ENCODE measurements around the gene PSPN. TPM values are rescaled to one million over a fixed set of nuclear protein-coding genes. Genes with fewer than 3 reads are reported as not detected.

PSPN gene
- 1.5 TPM for total RNA-seq

DNA sequence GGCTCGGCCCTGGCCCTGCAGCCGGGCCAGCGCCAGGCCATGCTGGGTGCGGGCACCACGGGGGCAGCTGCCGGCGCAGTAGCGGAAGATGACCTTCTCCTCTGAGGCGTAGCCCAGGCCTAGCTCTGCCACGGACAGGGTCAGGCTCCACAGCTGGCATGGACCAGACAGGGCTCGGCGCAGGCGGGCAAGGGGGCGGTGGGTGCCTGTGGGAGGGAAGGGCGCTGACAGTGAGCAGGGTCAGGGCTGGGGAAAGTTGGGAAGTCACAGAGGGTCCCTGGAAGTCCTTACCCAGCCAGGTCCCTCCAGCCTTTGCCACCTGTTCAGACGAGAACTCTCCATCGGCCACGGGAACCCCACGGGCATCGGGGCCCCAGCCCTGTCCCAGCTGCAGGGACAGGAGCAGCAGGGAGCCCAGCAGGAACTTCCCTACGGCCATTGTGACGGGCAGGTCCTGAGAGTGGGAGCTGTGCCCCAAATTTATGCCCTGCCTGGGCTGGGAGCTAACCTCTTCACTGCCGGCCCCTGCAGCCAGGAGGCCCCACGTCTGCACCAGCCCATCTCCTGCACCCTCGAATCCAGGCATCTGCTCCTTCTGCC, at the start of gene PSPN:
Gene PSPN (minus strand): TSS at position 523 of the 600 bp plus-strand sequence. CDS start 84 bp downstream, at position 439.
- DNase-seq, result no peak

DNA sequence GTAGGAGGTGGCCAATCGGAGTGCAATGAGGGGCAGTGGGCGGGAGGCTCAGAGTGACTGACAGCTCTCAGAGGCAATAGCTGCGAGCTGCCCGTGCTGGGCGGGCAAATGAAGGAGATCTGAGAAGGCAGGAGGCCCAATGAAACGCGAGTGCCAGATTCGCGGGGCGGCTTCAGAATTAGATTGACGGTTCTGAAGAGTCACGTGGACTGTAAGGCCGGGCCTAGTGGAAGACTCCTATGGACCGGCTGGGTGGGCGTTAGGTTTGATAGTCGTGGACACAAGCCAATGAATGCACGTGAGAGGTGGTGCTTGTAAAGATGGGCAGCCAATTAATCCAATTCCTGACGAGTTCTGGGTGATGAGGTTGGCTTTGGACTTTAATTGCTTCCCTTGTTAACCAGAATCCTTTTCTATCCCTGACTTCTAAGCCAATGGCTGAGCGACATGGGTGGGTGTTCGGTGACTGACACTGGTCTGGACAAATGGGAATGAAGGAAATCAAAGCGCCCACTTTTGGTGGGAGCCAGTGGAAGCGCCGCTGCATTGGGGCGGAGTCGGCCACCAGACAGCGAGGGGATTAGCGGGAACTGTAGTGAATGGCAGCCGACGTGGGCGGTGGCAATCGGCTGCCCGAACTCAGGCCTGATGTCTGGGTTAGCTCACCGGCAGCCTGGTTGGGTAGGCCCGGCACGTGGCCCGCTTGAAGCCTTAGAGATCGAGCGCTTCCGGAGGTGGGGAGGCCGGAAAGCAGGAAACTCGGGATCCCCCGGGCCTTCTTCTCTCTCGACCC, 49.4 kb upstream of the PSPN start:
- DNase-seq, result peak; percentile 100

GRCh38 chr19:6424195-6424938, 48.6 kb upstream of the PSPN start, which contains the start of gene KHSRP:
KHSRP (minus strand) TSS chr19:6424811; CDS start chr19:6424701, 110 bp downstream.
- peak; percentile 36 for DNase-seq

DNA sequence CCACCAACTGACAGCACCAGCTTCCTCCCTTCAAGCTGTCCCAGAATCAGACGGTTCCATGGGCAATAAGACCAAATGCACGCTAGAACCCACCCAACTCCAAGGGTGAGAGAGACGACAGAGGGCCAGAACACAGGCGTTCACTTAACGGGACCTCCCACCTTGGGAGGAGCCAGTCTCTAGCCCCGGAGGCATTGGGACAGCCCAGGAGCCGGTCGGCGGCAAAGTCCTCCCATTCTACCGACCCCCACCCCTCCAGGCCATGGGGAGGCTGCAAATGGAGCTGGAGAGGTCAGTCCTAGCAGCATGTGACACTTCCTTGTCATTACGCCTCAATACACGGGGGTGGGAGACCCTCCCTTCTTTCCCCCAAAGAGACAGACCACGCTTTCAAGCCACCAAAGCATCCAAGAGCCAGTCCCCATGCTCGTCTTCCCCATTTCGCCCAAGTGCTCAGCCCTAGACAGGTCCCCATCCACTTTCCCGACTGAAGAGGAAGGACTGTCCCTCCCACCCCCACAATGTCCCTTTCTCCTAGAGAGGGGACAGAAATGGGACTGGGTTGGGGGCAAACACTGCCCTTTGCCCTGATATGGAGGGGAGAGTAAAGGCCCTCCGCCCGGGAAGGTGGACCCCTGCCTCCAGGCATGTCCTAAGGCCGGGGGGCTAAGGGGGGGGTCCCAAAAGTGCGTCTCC, 47.9 kb upstream of the PSPN start:
- DNase-seq, result peak; percentile 63

DNA sequence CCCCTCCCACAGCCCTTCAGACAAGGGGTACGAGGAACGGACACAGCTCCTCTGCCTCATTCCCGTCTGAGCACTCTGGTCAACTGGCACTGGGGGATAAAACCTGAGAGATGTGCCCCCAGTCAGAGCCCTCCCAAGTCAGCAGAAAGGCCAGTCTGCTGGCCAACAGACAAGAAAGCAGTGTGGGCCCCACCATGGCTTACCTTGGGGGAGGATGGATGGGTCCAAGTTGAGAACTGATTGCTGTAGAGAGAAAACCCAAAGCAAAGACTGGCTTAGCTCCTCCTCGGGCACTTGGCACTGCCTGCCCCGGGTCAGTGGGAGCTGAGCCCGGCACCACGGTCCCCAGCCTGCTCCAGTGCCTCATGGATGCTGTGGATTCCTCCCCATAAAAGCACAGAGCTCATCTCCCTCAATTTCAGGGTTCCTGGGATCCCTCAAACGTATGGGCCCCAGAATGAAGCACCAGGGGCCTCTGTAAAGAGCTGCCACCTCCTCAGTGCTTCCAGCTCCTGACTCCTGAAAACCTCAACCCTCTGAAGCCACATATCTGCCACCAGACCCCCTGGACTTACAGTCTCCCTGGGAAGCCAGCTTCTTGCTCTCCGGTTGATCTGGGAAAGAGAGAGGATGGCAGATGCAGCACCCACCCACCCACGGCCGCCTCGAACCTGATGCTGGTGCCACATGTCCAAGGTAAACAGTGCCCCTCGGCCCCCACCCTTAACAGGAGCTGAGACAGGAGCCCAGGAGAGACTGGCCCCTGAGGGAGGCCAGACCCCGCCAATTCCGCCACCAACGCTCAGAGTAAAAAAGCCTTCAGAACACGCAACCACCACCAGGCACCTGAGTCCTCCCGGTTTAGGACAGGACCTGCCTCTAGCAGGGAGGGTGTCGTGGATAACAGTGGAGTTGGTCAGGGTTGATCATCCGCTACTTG, 45.6 kb upstream of the PSPN start:
- DNase-seq, result no peak

GRCh38 chr19:6418562-6418932, 42.8 kb upstream of the PSPN start:
- DNase-seq, result no peak

GRCh38 chr19:6417713-6418561, 42.2 kb upstream of the PSPN start:
- DNase-seq, result no peak

GRCh38 chr19:6416658-6417405, 41.1 kb upstream of the PSPN start:
- no peak for DNase-seq

- DNase-seq, result no peak
These were observed 40.0 kb upstream of the PSPN start for GRCh38 chr19:6415591-6416190.

DNA sequence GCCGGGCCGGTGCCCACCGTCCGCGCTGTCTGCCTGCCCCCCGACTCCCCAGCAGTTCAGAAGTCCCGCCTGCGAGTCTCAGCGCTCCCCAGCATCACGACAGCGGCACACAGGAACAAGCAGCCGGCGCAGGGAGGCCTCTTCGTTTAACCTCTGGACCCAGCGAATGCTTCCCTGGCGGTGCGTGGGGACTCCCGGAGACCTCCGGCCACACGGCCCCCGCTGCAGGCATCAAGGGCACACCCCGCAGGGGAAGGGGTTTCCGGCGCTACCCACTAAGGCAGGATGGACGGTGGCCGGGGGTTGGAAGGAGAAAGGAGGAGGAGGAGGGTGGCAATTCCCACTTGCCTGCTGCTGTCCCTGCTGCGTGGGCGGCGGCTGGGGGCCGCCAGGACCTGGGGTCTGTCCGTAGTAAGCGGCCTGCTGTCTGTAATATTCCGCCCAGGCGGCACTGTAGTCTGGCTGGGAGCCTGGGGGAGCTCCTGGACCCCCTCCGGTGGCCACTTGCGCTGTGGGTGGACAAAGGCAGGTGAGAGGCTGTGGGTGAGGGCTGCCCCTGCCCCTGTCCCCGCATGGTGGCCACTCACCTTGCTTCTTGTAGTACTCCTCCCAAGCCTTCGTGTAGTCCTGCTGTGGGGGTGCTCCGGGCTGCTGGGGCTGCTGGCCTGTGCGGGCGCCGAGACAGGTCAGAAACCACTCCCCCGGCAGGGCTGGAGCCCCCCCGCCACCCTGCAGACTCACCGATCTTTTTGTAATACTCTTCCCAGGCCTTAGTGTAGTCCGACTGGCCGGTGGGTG, 39.3 kb upstream of the PSPN start:
- DNase-seq, result no peak

DNA sequence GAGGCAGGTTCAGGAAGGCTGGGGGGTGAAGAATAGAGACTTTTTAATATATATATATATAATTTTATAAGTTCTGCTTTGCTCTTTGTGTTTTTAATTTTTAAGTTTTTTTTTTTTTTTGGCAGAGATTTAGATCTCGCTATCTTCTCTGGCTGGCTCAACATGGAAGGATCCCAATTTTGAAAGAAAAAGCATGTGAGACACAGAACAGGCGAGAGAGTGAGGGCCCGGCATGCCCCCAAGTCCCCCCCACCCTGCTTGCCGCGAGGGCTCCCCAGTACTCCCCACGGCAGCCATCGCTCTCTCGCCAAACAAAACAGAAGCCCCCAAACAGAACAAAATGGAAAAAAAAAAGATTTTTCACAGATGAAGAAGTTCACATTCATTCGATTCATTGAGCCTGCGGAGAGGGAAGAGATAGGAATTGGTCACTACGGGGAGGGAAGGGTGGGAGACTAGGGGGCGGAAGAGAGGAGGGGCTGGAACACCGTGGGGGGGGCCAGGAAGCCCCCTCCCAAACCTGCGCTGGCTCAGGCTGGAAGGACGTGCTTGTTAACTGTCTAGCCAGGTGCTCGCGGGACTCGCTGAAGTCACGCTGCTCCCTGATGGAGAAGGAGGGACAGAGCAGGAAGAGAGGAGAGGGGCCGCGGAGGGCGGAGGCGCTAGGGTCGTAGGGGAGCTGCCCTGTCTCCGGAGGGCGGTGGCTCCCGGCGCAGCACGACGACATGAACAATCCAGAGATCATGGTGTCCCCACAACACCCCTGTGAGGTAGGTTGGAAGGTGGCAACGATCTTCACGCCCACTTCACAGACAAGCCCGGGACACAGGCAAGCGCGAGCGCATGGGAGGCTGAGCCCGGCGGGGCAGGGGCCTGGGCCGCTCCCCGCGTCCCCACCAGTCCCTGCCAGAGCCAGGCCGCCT, 38.2 kb upstream of the PSPN start:
- DNase-seq, result peak; percentile 40

- DNase-seq, result peak; percentile 35
These were observed 37.6 kb upstream of the PSPN start for GRCh38 chr19:6413291-6413690.

- DNase-seq, result peak; percentile 51
These were observed 36.8 kb upstream of the PSPN start for GRCh38 chr19:6412447-6413091.

DNA sequence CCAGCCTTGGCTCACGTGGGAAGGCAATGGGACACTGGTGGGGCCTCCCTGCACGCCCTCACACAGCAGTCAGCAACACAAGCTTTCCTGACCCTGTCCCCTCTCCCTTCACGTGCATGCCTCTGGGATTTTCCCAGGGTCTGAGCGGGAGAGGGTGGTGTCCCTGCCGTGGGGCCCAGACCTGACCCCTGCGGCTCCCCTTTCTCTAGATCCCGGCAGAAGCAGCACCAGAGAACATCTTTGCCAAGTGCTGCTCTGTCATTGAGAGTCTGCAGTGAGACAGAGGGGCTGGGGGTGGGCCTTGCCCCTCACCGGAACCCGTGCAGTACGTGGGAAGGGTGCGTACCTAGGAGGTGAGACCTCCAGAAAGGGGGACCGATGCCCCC, 36.3 kb upstream of the PSPN start:
- DNase-seq, result no peak

DNA sequence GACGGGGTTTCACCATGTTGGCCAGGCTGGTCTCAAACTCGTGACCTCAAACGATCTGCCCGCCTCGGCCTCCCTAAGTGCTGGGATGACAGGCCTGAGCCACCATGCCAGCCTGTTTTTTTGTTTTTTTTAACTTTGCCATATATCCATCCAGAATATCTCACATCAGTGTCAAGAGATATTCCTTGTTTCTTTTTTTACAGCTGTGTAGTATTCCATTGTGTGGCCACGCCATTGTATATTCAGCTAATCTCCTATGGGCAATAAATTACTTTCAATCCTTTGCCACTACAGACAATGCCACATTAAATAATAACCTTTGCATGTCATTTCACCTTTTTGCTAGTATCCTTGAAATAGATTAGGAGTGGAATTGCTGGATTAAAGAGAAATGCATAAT, 33.6 kb upstream of the PSPN start:
- DNase-seq, result no peak

GRCh38 chr19:6406401-6406800, 30.7 kb upstream of the PSPN start:
- no peak for DNase-seq
